Subcutaneous adipose tissue (tissue), 4 donors: ENCODE data around the gene BTBD2. TPM values are rescaled to one million over a fixed set of nuclear protein-coding genes. Genes with fewer than 3 reads are reported as not detected.

Experiments
- total RNA-seq, 4 donors: library from RNA; depleted of rRNA; stranded (reverse); fragments of >200 nt; gene quantifications; one replicate each; pipeline ENCODE4 v1.1.0, GENCODE V29; 2016
- TF ChIP-seq, protein P1 (sequence below): fragments of 450-650 bp; IDR thresholded peaks from one replicate; pipeline ENCODE4 v1.5.1; 2016; ENCODE audit warnings: low read depth, mild to moderate bottlenecking, control low read depth, antibody characterized with exemption, moderate library complexity

BTBD2 gene
- total RNA-seq, 4 donors from 2014 or later: 39.6 to 76.5 (median 54.3) TPM

GRCh38 chr19:2022289-2022688 lies 6.8 kb upstream of the BTBD2 start:
- TF ChIP-seq, protein P1, sequence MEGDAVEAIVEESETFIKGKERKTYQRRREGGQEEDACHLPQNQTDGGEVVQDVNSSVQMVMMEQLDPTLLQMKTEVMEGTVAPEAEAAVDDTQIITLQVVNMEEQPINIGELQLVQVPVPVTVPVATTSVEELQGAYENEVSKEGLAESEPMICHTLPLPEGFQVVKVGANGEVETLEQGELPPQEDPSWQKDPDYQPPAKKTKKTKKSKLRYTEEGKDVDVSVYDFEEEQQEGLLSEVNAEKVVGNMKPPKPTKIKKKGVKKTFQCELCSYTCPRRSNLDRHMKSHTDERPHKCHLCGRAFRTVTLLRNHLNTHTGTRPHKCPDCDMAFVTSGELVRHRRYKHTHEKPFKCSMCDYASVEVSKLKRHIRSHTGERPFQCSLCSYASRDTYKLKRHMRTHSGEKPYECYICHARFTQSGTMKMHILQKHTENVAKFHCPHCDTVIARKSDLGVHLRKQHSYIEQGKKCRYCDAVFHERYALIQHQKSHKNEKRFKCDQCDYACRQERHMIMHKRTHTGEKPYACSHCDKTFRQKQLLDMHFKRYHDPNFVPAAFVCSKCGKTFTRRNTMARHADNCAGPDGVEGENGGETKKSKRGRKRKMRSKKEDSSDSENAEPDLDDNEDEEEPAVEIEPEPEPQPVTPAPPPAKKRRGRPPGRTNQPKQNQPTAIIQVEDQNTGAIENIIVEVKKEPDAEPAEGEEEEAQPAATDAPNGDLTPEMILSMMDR: no peak

DNA sequence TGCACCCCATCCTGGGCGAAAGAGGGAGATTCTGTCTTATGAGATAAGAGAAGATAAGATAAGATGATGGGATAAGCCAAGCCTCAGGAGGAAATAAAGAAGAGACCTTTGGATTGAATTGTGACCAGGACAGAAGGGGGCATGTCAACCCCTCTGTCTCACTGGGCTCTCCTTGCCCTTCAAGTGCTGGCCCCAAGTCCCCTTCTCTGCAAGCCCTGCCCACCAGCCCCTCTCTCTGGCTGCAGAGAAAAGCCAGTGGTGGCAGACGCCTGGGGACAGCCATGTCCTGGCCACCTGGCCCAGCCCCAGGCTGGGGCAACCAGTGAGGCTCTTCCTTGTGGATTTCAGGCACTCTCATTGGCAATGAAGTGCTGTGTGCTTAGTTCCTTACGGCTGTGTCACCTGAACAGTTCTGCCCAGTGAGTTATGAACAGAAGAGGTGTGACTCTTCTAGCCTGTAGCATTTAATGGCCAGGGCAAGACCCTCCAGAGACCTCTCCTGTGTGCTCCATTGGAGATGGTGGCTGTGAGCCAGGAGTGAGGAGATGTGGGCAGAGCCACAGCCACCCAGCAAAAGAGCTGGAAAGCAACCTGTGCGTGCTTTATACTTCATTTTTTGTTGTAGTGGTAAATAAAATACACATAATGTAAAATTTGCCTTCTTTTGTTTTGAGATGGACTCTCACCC lies 6.1 kb upstream of the BTBD2 start:
- TF ChIP-seq, protein P1: no peak

DNA sequence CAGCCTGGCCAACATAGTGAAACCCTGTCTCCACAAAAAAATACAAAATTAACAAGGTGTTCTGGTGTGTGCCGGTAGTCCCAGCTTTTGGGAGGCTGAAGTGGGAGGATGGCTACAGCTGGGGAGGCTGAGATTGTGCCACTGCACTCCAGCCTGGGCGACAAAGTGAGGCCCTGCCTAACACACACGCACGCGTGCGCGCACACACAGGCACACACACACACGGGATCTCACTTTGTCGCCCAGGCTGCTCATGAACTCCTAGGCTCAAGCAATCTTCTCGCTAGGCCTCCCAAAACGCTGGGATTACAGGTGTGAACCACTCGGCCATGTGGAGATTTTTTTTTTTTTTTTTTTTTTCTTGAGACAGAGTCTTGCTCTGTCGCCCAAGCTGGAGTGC lies 3.2 kb upstream of the BTBD2 start:
- TF ChIP-seq, protein P1: no peak

GRCh38 chr19:2016041-2016807 lies 710 bp upstream of the BTBD2 start:
- TF ChIP-seq, protein P1: no peak

GRCh38 chr19:2014731-2015607 lies 545 bp downstream of the BTBD2 start:
- TF ChIP-seq, protein P1: no peak

DNA sequence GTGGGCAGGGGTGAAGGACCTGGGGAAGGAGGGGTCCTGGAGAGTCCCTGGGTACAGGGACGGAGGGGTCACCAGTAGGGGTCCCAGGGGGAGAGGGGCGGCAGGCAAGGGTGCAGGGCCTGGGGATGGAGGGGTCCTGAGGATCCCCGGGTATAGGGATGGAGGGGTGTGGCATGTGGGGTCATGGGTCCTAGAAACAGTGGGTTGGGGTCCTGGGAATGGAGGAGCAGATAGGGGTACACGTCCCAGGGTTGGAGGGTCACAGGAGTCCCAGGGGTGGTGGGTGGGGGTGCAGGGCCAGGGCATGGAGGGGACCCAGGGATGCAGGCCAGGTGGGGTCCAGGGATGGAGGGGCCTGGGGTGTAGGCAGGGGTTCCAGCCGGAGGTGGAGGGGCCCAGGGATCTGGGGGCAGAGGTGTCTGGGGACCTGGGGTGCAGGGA lies 1.4 kb downstream of the BTBD2 start:
- TF ChIP-seq, protein P1: no peak

DNA sequence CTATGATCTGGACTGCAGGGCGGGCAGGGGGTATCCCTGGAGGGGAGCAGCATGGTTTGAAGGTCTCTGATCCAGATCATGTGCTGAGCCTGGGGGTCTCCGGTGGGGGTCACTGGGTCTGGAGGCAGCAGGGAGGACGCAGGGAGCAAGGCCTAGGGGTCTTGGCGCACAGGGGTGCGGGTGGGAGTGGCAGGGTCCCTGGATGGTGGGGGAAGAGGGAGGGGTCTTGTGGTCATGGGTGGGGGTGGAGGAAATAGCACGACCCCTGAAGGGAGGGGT lies 1.9 kb downstream of the BTBD2 start:
- TF ChIP-seq, protein P1: no peak
